SK-N-MC (cell line): ENCODE measurements around the gene HOXA9.

ENCODE experiments used
- EZH2 ChIP-seq: fragments of 200-600 bp; sonication (generic); IDR thresholded peaks from one replicate; pipeline ENCODE4 v1.6.1; 2017; ENCODE audit warnings: antibody characterized with exemption
- FOXP2 ChIP-seq: optimal IDR thresholded peaks from 2 replicates; pipeline ENCODE3; 2011; ENCODE audit warnings: mild to moderate bottlenecking, moderate library complexity; ENCODE audit not compliant: insufficient read depth; ENCODE audit errors: extremely low read length, control extremely low read depth

DNA sequence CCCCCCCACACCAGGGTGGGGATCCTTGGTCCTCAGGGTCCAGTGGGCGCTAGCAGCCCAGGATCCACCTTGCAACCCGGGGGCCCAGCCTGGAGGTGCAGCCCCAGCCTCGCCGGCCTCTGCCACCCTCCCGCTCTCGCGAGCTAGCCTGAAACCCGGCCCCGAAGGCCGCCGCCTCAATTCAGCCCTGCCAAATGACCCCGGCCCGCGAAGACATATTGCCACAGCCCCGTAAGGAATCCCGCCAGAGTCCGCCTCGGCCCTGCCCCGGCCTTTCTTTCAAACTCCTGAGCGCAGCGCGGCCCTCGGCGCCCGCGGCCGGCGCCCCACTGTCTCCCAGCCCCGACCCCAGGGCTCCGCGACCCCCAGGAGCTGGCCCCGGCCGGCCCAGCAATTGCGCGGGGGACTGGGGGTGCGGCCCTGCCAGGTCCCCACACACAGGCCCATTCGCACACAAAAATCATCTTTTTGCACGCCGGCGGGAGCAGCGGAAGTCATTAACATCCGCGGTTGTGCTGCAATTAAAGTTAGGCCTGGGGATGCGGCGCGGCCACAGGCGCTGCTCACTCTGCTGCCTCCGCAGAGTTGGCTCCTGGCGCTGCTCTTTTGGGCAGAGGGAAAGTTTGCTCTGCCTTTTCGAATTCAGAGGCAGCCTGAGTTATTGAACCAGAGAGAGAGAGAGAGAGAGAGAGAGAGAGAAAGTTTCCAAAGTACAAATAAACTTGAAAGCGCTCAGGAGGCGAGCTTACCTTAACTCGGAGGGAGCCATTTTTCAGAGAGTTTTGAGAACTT, 25.8 kb downstream of the HOXA9 start:
- peak; percentile 84 for TF ChIP-seq EZH2
- no peak for TF ChIP-seq FOXP2
